Activated CD4-positive, CD25-positive, alpha-beta regulatory T cell treated with anti-CD3 and anti-CD28 coated beads, Interleukin-2, amount 50 U/mL, for 24 hours (primary cell): ENCODE measurements around the gene NFKBIB.
A peak's percentile ranks its signal among the peaks of the same experiment; 100 is the strongest.
"Not testable (repeated sequence)": the region's sequence is repeated elsewhere in the genome, so short reads cannot be mapped to it uniquely, and the experiment has no call there.

Source experiments
- ATAC-seq, 2 donors: fragments of 150-1000 bp; cut with Tn5 transposase; one replicate each; pipeline ENCODE4 v1.10.0; 2021; ENCODE audit warnings: mild to moderate bottlenecking in 1 of 2, moderate library complexity in 1 of 2

Gene NFKBIB

GRCh38 chr19:38877781-38878574 is 21.8 kb upstream of the NFKBIB start, which contains the start of gene RINL:
Gene RINL, minus strand, starts transcription at chr19:38878275. Its CDS starts 1,533 bp downstream, at chr19:38876742.
- peak; percentile 96 for ATAC-seq

DNA sequence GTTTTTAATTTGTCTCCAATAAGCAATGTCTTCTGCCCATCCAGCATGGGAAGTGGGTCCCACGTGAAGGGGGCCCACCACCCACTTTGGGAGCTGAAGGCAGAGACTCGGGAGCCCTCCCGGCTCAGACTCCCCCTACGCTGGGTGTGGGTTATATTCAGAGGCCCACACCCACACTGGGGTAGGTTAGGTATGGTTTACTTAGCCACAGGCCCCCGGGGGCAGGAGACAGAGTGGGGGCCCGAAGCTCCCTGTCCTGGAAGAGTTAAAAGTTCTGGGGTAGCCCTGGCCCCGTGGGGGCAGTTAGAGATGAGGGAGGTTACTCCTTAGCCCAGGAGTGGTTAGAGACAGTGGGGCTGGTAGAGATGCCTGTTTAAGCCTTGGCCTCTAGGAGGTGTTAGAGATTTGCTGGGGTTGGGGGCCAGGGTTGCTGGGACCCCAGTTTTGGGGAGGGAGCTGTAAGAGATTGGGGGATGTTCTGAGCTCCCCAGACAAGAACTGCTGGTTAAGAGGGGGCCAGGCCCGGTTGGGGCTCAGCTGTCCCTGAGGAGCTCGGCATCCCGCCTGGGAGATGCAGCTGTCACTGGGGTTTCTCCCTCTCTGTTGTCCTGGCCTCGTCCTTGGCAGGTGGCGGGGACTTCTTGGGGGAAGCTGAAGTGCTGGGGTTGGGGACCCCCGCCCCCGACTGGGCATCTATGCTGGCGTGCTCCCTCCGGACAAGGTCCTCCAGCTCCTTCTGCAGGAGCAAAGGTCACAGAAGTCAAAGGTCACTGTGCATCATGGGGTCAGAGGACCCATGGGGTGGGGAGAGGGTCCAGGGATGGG is 21.0 kb upstream of the NFKBIB start:
- ATAC-seq: peak in 1 of 2 donors; percentile 11

DNA sequence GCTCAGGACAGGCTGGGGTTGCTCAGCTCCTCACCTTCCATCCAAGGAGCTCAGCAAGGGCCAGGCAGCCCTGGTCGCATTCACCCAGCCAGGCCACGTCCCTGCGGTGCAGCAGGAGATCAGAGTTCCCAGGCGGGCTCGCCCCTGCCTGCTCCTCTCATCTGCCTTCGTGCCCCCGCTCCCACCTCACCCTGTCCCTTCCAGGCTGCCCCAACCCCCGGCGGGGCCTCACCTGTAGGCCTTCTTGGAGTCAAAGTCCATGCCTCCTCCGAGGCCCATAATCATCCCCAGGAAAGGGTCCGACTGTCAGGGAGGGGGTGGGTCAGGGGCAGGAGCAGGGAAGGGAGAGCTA is 20.4 kb upstream of the NFKBIB start:
- no peak for ATAC-seq

DNA sequence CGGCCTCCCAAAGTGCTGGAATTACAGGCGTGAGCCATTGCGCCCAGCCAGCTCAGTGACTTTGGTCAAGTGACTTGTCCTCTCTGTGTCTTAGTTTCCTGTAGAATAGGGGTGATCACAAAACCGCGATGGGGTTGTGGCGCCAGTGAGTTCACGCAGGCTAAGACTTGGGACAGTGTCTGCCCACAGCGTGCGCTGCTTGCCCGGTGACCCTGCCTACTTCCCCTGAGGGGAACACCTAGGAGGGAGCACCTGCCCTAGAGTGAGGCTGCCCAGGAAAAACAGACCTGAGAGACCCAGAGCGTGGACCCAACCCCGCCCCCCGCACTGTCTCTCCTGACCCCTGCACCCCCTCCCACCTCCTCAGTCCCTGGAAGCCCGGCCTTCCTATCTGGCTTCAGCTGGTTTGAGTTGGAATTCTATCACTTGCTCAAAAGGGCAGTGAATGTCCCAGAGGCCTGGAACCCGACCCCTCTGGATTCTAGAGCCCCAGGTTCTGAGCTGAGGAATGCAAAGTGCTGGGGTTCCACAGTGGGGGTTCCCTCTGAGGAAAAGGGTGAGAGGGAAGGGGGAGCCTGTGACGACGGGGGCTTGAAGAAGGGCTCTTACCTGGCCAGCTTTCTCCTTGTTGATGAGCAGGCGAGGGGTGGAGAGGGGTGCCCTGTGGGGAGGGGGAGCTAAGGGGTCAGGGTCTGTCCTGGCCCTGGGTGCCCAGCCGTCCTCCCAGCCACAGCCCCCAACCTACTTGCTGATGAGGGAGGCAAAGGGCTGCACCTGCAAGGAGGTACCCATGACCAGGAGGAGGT is 19.5 kb upstream of the NFKBIB start:
- no peak for ATAC-seq

- no peak for ATAC-seq
These were observed 18.7 kb upstream of the NFKBIB start for GRCh38 chr19:38880882-38881609.

GRCh38 chr19:38883286-38883685 is 16.5 kb upstream of the NFKBIB start:
- ATAC-seq: no peak

- not testable (repeated sequence) for ATAC-seq
These were observed 15.1 kb upstream of the NFKBIB start for GRCh38 chr19:38884691-38885090.

DNA sequence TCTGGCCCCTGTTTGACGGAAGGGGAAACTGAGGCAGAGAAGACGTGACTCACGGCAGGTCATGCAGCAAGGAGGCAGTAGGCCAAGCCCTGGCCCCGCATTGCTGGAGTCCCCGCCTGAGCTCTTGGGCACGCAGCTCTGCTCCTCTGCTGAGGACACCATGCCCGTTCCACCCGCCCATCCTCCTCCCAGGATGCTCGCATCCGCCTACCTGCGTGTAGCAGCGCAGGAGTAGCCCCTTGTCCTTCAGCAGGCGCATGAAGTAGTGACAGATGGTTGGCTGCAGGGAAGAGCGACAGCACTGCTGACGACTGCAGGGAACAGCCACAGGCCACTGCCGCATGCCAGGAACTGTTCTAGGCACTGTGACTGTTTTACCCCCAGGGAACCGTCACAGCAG is 10.9 kb upstream of the NFKBIB start:
- ATAC-seq: no peak

DNA sequence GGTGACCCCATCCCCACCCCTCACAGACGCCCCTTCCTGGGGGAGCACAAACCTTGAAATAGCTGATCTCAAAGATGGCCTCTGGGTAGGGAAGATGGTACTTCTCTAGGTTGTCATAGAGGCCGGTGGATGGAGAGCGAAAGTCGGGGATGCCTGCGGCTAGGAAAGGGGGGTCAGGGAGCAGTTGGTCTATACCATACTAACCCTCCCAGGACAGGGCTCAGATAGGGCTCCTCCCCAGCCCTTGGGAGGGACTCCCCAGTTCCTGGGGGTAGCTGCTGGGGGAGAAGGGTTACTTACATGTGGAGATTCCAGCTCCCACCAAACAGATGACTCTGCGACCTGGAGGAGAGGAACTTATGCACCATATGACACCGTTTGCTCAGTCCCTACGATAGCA is 10.0 kb upstream of the NFKBIB start:
- ATAC-seq: no peak

GRCh38 chr19:38890686-38891085 is 9.1 kb upstream of the NFKBIB start:
- ATAC-seq: no peak

DNA sequence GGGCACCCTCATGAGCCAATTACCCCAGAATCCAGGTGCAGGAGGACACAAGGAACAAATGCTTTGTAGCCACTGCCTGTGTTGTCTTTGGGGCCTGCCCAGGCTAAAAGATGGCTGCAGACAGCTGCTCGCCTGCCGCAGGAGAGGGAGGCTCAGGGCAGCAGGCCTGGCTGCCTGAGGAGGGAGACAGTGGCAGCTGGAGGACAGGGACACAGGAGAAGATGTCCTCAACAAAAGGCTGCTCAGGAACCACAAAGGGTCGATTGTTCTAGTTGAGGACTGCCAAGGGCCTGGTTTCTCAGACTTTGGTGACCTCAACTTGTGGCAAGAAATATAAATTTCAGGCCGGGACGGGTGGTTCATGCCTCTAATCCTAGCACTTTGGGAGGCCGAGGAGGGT is 8.0 kb upstream of the NFKBIB start:
- ATAC-seq: no peak

DNA sequence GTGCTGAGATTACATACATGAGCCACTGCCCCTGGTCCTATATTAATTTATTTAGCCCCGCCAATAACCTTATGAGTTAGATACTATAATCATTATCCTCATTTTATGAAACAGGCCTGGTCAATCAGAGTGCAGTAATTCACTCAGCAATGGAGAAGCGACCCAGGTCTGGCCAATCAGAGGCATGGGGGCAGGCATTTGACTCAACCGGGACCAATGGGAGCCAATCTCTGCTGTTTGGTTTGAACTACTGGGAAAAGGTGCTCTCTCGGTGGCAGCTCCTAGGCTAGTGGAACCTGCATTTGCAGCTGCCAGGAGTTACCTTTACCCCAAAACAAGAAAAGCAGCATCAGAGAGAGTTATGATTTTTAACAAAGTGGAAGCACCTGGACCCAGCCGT is 6.9 kb upstream of the NFKBIB start:
- no peak for ATAC-seq

- no peak for ATAC-seq
These were observed 6.4 kb upstream of the NFKBIB start for GRCh38 chr19:38893341-38893771.

DNA sequence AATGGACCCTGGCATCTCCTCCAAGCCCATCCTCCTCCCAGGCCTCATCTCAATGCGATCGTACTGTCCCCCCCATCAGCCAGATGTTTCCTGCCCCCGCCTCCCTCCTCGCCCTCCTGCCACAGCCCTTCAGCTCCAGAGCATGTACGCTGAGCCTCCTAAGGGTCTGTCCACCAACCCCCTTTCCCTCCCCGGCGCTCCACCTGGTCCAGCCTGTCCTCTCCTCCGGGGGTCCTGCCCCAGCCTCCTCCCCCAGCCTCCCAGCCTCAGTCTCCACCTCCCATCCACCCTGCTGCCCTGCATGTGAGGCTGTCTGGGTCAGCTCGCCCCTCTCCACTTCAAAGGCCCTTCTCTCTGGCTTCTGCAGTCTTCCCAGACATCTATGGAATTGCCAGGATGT is 4.8 kb upstream of the NFKBIB start:
- ATAC-seq: no peak

DNA sequence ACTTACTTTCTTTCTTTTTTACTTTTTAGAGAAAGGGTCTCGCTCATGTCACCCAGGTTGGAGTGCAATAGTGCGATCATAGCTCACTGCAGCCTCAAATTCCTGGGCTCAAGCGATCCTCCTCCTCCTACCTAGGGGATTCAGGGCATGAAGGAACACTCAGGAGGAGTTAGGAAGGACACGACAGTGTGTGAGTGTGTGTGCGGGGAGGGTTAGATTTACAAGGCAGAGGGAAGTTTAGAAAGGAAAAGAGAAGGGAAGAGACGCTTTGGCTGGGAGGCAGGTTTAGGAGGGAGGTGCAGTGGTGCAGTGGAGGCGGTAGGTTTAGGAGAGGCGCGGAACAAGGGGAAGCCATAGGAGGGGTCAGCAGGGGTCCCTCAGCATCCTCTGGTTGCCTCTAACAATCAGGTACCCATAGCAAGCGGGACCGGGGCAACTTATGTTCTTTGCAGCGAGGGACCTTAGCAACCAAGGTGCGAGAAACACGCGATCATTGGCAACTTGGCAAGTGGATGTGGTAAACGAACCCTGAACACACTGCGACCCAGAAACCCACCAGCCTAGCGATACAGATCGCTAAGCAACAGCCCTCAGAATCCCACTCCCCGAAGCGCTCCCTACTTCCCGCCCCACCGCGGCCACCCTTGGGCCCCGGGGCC is 852 bp upstream of the NFKBIB start:
- no peak for ATAC-seq

- ATAC-seq: no peak
These were observed 447 bp downstream of the NFKBIB start for GRCh38 chr19:38900202-38900629.

- ATAC-seq: no peak
These were observed 998 bp downstream of the NFKBIB start for GRCh38 chr19:38900743-38901190.

DNA sequence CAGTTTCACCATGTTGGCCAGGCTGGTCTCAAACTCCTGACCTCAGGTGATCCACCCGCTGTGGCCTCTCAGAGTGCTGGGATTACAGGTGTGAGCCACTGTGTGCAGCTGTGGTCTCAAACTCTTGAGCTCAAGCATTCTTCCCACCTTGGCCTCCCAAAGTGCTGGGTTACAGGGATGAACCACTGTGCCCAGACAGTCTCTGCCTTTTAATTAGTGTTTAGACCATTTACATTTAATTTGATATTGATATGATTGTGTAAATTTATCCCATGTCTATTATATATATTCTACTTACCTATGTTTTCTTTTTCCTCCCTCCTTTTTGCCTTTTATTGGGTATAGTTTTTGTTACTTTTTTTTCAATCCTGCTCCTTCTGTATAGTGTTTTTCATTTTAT is 1.9 kb downstream of the NFKBIB start:
- ATAC-seq: no peak

DNA sequence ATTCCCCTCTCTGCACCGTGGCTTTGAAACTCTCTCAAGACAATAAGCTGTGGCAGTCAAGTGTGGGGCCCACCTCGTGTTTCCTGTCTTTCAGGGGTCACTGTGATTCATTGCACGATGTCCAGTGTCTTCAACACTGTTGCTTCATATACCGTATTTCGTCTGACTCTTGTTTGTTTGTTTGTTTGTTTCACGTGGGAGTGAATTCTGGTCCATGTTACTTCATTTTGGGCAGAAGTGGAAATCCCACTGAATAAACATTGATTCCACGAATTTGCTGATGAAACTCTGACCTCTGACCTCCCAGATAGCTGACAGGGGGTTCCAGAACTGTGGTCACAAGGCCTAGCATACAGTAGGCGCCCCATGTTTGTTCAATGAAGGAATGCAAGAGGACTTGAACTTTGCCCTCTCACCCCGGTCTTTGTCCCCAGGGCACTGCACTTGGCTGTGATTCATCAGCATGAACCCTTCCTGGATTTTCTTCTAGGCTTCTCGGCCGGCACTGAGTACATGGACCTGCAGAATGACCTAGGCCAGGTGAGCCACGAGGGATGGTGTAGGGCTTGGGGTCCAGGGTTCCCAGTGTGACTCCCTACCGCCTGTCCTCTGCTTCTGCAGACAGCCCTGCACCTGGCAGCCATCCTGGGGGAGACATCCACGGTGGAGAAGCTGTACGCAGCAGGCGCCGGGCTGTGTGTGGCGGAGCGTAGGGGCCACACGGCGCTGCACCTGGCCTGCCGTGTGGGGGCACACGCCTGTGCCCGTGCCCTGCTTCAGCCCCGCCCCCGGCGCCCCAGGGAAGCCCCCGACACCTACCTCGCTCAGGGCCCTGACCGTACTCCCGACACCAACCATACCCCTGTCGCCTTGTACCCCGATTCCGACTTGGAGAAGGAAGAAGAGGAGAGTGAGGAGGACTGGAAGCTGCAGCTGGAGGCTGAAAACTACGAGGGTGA is 5.1 kb downstream of the NFKBIB start:
- ATAC-seq: no peak

- ATAC-seq: no peak
These were observed 5.9 kb downstream of the NFKBIB start for GRCh38 chr19:38905620-38906019.

GRCh38 chr19:38907227-38907626 is 7.5 kb downstream of the NFKBIB start:
- ATAC-seq: no peak
